Tibial nerve (tissue), 4 donors: ENCODE results near the gene KIF22. TPM values are rescaled to one million over a fixed set of nuclear protein-coding genes. Genes with fewer than 3 reads are reported as not detected.

Experiments used
- DNase-seq, 2 donors: peaks; one replicate each; pipeline ENCODE4 v3.0.0-alpha.2; 2019; ENCODE audit warnings: low spot score in 2 of 2
- H3K27ac ChIP-seq, 4 donors: fragments of 200-600 bp; sonication (generic) in 3 of 4; one replicate each; pipeline ENCODE4 v1.5.1; 2017 to 2019; ENCODE audit warnings: mild to moderate bottlenecking in 1 of 4
- H3K27me3 ChIP-seq, 2 donors: fragments of 200-600 bp; sonication (generic) in 1 of 2; one replicate each; pipeline versions ENCODE4 v1.5.1 to v1.6.0; 2017 to 2019
- H3K36me3 ChIP-seq, 3 donors: fragments of 200-600 bp; sonication (generic); one replicate each; pipeline ENCODE4 v1.5.1; 2018 to 2019
- H3K4me1 ChIP-seq, 4 donors: fragments of 200-600 bp; sonication (generic) in 3 of 4; one replicate each; pipeline ENCODE4 v1.5.1; 2017 to 2019
- H3K4me3 ChIP-seq, 4 donors: fragments of 200-600 bp; sonication (generic) in 3 of 4; one replicate each; pipeline ENCODE4 v1.5.1; 2017 to 2019; ENCODE audit warnings: mild to moderate bottlenecking in 1 of 4, moderate library complexity in 1 of 4
- H3K9me3 ChIP-seq, 4 donors: fragments of 200-600 bp; sonication (generic) in 3 of 4; one replicate each; pipeline ENCODE4 v1.5.1; 2017 to 2019
- CTCF ChIP-seq, 5 experiments: fragments of 200-600 bp in 3 of 5; fragments of 450-650 bp in 2 of 5; sonication (generic) in 3 of 5; IDR thresholded peaks; one replicate each; pipeline ENCODE4 v1.5.1; 2016 to 2019; ENCODE audit warnings: antibody characterized with exemption in 5 of 5, mild to moderate bottlenecking in 3 of 5, moderate library complexity in 2 of 5
- EP300 ChIP-seq, 2 donors: sonication (generic); formaldehyde crosslinking; IDR thresholded peaks; one replicate each; pipeline ENCODE4 v1.6.1; 2017; ENCODE audit warnings: antibody characterized with exemption in 2 of 2, mild to moderate bottlenecking in 1 of 2
- POLR2A ChIP-seq, 2 donors: fragments of 450-650 bp; IDR thresholded peaks; one replicate each; pipeline ENCODE4 v1.6.1; 2017; ENCODE audit warnings: antibody characterized with exemption in 2 of 2, mild to moderate bottlenecking in 2 of 2, moderate library complexity in 2 of 2
- WGBS, 2 donors: methylation state at CpG; one replicate each; pipeline ENCODE4 v1.1.5; 2018; 5-methylcytosine and 5-hydroxymethylcytosine counted together
- total RNA-seq, 4 donors: library from RNA; depleted of rRNA; stranded (reverse); fragments of >200 nt; gene quantifications; one replicate each; pipeline ENCODE4 v1.1.0, GENCODE V29; 2016

The KIF22 gene
- total RNA-seq, 4 donors from 2014 or later = 19.9 to 42.8 (median 40.5) TPM

- WGBS, 2 donors = 4 to 5% methylated on average over 39 of the region's 39 CpGs
- H3K4me3 ChIP-seq = peak overlapping the region; percentile 47 to 78 (median 68)
- H3K4me1 ChIP-seq = peaks cover 0 to 79% (median 62%) of the 10 kb centered on the region in 4 donors
- peak overlapping the region; percentile 93 to 99 (median 96) for H3K27ac ChIP-seq
- no peaks in the 10 kb centered on the region for H3K9me3 ChIP-seq
- TF ChIP-seq EP300 (IDR thresholded peaks at IDR 0.05) = no peak
- H3K36me3 ChIP-seq = peaks cover 0 to 23% (median 0%) of the 10 kb centered on the region in 3 donors
- no peaks in the 10 kb centered on the region for H3K27me3 ChIP-seq
- no peak for DNase-seq
These were observed 24.6 kb downstream of the KIF22 start for GRCh38 chr16:29815032-29815721.

GRCh38 chr16:29815793-29816693 lies 25.5 kb downstream of the KIF22 start, which contains the start of gene PAGR1:
Gene PAGR1 (plus strand): TSS chr16:29816152. CDS start chr16:29816526, 374 bp downstream.
- H3K27ac ChIP-seq = peak within 1 kb of the TSS; percentile 93 to 99 (median 96)
- 0% methylated on average over 58 to 64 of the region's 70 CpGs for WGBS, 2 donors
- TF ChIP-seq CTCF (IDR thresholded peaks at IDR 0.05) (peak; percentile 83 to 95 (median 93)), POLR2A (IDR thresholded peaks at IDR 0.05) (peak; percentile 53 to 87), EP300 (IDR thresholded peaks at IDR 0.05) (peak; percentile 72 to 97)
- H3K36me3 ChIP-seq = peaks cover 0 to 23% (median 0%) of the 10 kb centered on the region in 3 donors
- H3K4me3 ChIP-seq = peak within 1 kb of the TSS; percentile 66 to 78 (median 72)
- H3K27me3 ChIP-seq = no peaks in the 10 kb centered on the region
- H3K4me1 ChIP-seq = peaks cover 0 to 73% (median 54%) of the 10 kb centered on the region in 4 donors
- peak; percentile 95 to 97 for DNase-seq
- H3K9me3 ChIP-seq = no peaks in the 10 kb centered on the region

DNA sequence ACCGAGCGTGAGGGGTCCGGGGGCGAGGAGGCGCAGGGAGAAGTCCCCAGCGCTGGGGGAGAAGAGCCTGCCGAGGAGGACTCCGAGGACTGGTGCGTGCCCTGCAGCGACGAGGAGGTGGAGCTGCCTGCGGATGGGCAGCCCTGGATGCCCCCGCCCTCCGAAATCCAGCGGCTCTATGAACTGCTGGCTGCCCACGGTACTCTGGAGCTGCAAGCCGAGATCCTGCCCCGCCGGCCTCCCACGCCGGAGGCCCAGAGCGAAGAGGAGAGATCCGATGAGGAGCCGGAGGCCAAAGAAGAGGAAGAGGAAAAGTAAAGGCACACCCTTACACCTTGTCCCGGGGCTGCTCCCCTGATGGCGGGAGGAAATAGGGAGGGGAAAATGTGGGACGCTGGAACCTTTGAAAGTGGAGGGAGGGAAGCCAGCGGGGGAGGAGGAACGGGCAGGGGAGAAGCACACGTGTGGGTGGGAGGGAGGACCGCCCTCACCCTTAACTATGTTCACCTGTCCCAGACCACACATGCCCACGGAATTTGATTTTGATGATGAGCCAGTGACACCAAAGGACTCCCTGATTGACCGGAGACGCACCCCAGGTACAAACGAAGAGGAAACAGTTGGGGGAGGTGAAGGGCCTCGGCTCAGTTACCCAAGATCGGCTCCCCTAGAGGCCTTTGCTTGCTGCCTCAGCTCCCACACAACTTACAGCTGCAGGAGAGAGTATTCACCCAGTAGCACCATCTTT lies 26.3 kb downstream of the KIF22 start:
- WGBS, 2 donors = 4 to 8% methylated on average over 30 to 37 of the region's 37 CpGs
- Histone ChIP-seq H3K4me3 (peak overlapping the region; percentile 66 to 78 (median 72)), H3K27me3 (no peaks in the 10 kb centered on the region), H3K4me1 (peaks cover 0 to 79% (median 61%) of the 10 kb centered on the region in 4 donors), H3K27ac (peak overlapping the region; percentile 93 to 99 (median 96)), H3K36me3 (peaks cover 0 to 23% (median 0%) of the 10 kb centered on the region in 3 donors), H3K9me3 (no peaks in the 10 kb centered on the region)
- TF ChIP-seq CTCF (IDR thresholded peaks at IDR 0.05) (peak in 1 of 5 experiments; percentile 5), EP300 (IDR thresholded peaks at IDR 0.05) (no peak), POLR2A (IDR thresholded peaks at IDR 0.05) (no peak)
- peak in 1 of 2 donors; percentile 41 for DNase-seq

- no peak for DNase-seq
- H3K4me1 ChIP-seq = peaks cover 0 to 78% (median 60%) of the 10 kb centered on the region in 4 donors
- WGBS, 2 donors = 91 to 92% methylated on average over 4 of the region's 4 CpGs
- peaks cover 0 to 23% (median 0%) of the 10 kb centered on the region in 3 donors for H3K36me3 ChIP-seq
- peak overlapping the region in 2 of 4 donors; percentile 1 to 99 for H3K27ac ChIP-seq
- no peak overlapping the region for H3K4me3 ChIP-seq
- TF ChIP-seq POLR2A (IDR thresholded peaks at IDR 0.05) (no peak), CTCF (IDR thresholded peaks at IDR 0.05) (no peak), EP300 (IDR thresholded peaks at IDR 0.05) (no peak)
- no peaks in the 10 kb centered on the region for H3K9me3 ChIP-seq
- no peaks in the 10 kb centered on the region for H3K27me3 ChIP-seq
These were observed 27.5 kb downstream of the KIF22 start for GRCh38 chr16:29818082-29818481.

GRCh38 chr16:29819506-29819905 lies 29.0 kb downstream of the KIF22 start:
- H3K9me3 ChIP-seq = no peaks in the 10 kb centered on the region
- no peak overlapping the region for H3K4me3 ChIP-seq
- TF ChIP-seq POLR2A (IDR thresholded peaks at IDR 0.05) = no peak
- no peak for TF ChIP-seq EP300 (IDR thresholded peaks at IDR 0.05)
- no peak for TF ChIP-seq CTCF (IDR thresholded peaks at IDR 0.05)
- DNase-seq = no peak
- peaks cover 0 to 23% (median 0%) of the 10 kb centered on the region in 3 donors for H3K36me3 ChIP-seq
- peaks cover 0 to 76% (median 59%) of the 10 kb centered on the region in 4 donors for H3K4me1 ChIP-seq
- peak overlapping the region in 3 of 4 donors; percentile 81 to 91 (median 90) for H3K27ac ChIP-seq
- WGBS, 2 donors = 70 to 80% methylated on average over 15 of the region's 15 CpGs
- no peaks in the 10 kb centered on the region for H3K27me3 ChIP-seq
